Vagina (tissue), 2 donors: Measurements from ENCODE around the gene SLC9A9. TPM values are rescaled to one million over a fixed set of nuclear protein-coding genes. Genes with fewer than 3 reads are reported as not detected.

Experiments used
- DNase-seq, 2 donors: peaks; one replicate each; pipeline ENCODE4 v3.0.0-alpha.2; 2017; ENCODE audit errors: extremely low spot score in 2 of 2
- H3K27ac ChIP-seq: fragments of 200-600 bp; sonication (generic); one replicate; pipeline ENCODE4 v1.5.1; 2019
- H3K27me3 ChIP-seq: fragments of 200-600 bp; sonication (generic); one replicate; pipeline ENCODE4 v1.5.1; 2019
- H3K36me3 ChIP-seq, 2 donors: fragments of 200-600 bp; sonication (generic); one replicate each; pipeline ENCODE4 v1.5.1; 2017 to 2019
- H3K4me1 ChIP-seq: fragments of 200-600 bp; sonication (generic); one replicate; pipeline ENCODE4 v1.5.1; 2019
- H3K4me3 ChIP-seq, 2 donors: fragments of 200-600 bp; sonication (generic); 1 replicate in 1 of 2; 2 replicates in 1 of 2; pipeline ENCODE4 v1.5.1; 2016 to 2019
- H3K9me3 ChIP-seq: fragments of 200-600 bp; sonication (generic); one replicate; pipeline ENCODE4 v1.5.1; 2019
- CTCF ChIP-seq, 3 experiments: fragments of 450-650 bp in 2 of 3; fragments of 200-600 bp in 1 of 3; sonication (generic) in 1 of 3; IDR thresholded peaks; one replicate each; pipeline ENCODE4 v1.5.1; 2017 to 2019; ENCODE audit warnings: antibody characterized with exemption in 3 of 3, mild to moderate bottlenecking in 2 of 3, moderate library complexity in 2 of 3
- POLR2A ChIP-seq, 2 donors: fragments of 450-650 bp; IDR thresholded peaks; one replicate each; pipeline ENCODE4 v1.6.1; 2017; ENCODE audit warnings: antibody characterized with exemption in 2 of 2, mild to moderate bottlenecking in 2 of 2, moderate library complexity in 2 of 2
- POLR2AphosphoS5 ChIP-seq, 2 donors: sonication (generic); formaldehyde crosslinking; IDR thresholded peaks; one replicate each; pipeline ENCODE4 v1.9.0; 2017; ENCODE audit warnings: antibody characterized with exemption in 2 of 2, mild to moderate bottlenecking in 2 of 2, low read depth in 1 of 2; ENCODE audit not compliant: insufficient read depth in 1 of 2
- intact Hi-C: fragments of 100-400 bp; cut with DNase I; formaldehyde crosslinking; loops from one replicate; pipeline ENCODE4 v1.15.1; 2023
- total RNA-seq: library from RNA; depleted of rRNA; stranded (reverse); fragments of >200 nt; gene quantifications from one replicate; pipeline ENCODE4 v1.2.3, GENCODE V29; 2016

The SLC9A9 gene
- total RNA-seq, 1 donor from 2014 or later, result 30.7 TPM

- intact Hi-C loops, result no loop called here
- no peaks in the 10 kb centered on the region for H3K36me3 ChIP-seq
- DNase-seq, result no peak
- no peaks in the 10 kb centered on the region for H3K27me3 ChIP-seq
- H3K4me1 ChIP-seq, result peaks cover 22% of the 10 kb centered on the region
- TF ChIP-seq POLR2A (IDR thresholded peaks at IDR 0.05), result no peak
- peak in 1 of 2 donors; percentile 27 for TF ChIP-seq POLR2AphosphoS5 (IDR thresholded peaks at IDR 0.05; ENCODE audit: insufficient read depth in 1 of 2, low read depth in 1 of 2)
- no peaks in the 10 kb centered on the region for H3K9me3 ChIP-seq
- no peak overlapping the region for H3K27ac ChIP-seq
- H3K4me3 ChIP-seq, result no peak overlapping the region
Observed at GRCh38 chr3:143795874-143796273, 52.4 kb downstream of the SLC9A9 start.

- Histone ChIP-seq H3K27me3 (no peaks in the 10 kb centered on the region), H3K9me3 (no peaks in the 10 kb centered on the region), H3K27ac (no peak overlapping the region), H3K36me3 (no peaks in the 10 kb centered on the region), H3K4me1 (peaks cover 22% of the 10 kb centered on the region), H3K4me3 (no peak overlapping the region)
- intact Hi-C loops, result no loop called here
- DNase-seq, result no peak
- TF ChIP-seq POLR2A (IDR thresholded peaks at IDR 0.05) (no peak), CTCF (IDR thresholded peaks at IDR 0.05) (no peak), POLR2AphosphoS5 (IDR thresholded peaks at IDR 0.05; ENCODE audit: insufficient read depth in 1 of 2, low read depth in 1 of 2) (no peak)
Observed at GRCh38 chr3:143794793-143795462, 53.3 kb downstream of the SLC9A9 start.

- intact Hi-C loops, result no loop called here
- Histone ChIP-seq H3K27ac (no peak overlapping the region), H3K9me3 (no peaks in the 10 kb centered on the region), H3K36me3 (no peaks in the 10 kb centered on the region), H3K4me1 (peaks cover 22% of the 10 kb centered on the region), H3K27me3 (no peaks in the 10 kb centered on the region), H3K4me3 (no peak overlapping the region)
- peak in 1 of 2 donors; percentile 40 for TF ChIP-seq POLR2AphosphoS5 (IDR thresholded peaks at IDR 0.05; ENCODE audit: insufficient read depth in 1 of 2, low read depth in 1 of 2)
- TF ChIP-seq POLR2A (IDR thresholded peaks at IDR 0.05), result no peak
- DNase-seq, result no peak
Observed at GRCh38 chr3:143793971-143794370, 54.3 kb downstream of the SLC9A9 start.

GRCh38 chr3:143791386-143791785 is 56.9 kb downstream of the SLC9A9 start:
- no peak for TF ChIP-seq POLR2AphosphoS5 (IDR thresholded peaks at IDR 0.05; ENCODE audit: insufficient read depth in 1 of 2, low read depth in 1 of 2)
- no peak for TF ChIP-seq CTCF (IDR thresholded peaks at IDR 0.05)
- no peak for TF ChIP-seq POLR2A (IDR thresholded peaks at IDR 0.05)
- Histone ChIP-seq H3K27ac (no peak overlapping the region), H3K36me3 (no peaks in the 10 kb centered on the region), H3K27me3 (no peaks in the 10 kb centered on the region), H3K4me1 (peaks cover 22% of the 10 kb centered on the region), H3K4me3 (no peak overlapping the region), H3K9me3 (no peaks in the 10 kb centered on the region)
- intact Hi-C loops, result no loop called here
- DNase-seq, result no peak

- no peak overlapping the region for H3K27ac ChIP-seq
- H3K4me3 ChIP-seq, result peak overlapping the region; percentile 4 to 14
- H3K9me3 ChIP-seq, result no peaks in the 10 kb centered on the region
- intact Hi-C loops, result no loop called here
- no peaks in the 10 kb centered on the region for H3K36me3 ChIP-seq
- DNase-seq, result no peak
- no peaks in the 10 kb centered on the region for H3K27me3 ChIP-seq
- no peak for TF ChIP-seq POLR2A (IDR thresholded peaks at IDR 0.05)
- TF ChIP-seq CTCF (IDR thresholded peaks at IDR 0.05), result no peak
- no peak for TF ChIP-seq POLR2AphosphoS5 (IDR thresholded peaks at IDR 0.05; ENCODE audit: insufficient read depth in 1 of 2, low read depth in 1 of 2)
- no peaks in the 10 kb centered on the region for H3K4me1 ChIP-seq
Observed at GRCh38 chr3:143786219-143787191, 61.8 kb downstream of the SLC9A9 start.
